Eye (tissue), 1 donor: Measurements from ENCODE around the gene GP2.

Experiments used
- DNase-seq: peaks from one replicate; pipeline ENCODE4 v3.0.0-alpha.2; 2015

The GP2 gene

DNA sequence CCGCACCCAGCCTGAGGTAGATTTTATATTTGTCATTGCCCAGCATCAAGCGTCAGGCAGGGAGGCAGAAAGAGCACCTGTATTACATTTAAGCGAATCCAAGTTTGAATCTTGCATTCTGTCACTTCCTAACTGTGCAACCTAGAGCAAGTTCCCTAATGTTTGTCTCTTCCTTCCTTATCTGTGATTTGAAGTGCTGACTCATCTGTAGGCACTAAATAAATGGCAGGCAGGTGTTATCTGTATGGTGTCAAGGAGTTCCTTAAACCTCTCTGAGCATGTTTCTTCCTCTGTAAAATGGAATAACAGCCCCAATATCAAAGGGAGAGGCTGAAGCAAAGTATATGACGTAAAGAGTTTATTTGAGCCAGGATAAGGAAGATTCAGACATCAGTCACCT lies 24.3 kb downstream of the GP2 start:
- no peak for DNase-seq

DNA sequence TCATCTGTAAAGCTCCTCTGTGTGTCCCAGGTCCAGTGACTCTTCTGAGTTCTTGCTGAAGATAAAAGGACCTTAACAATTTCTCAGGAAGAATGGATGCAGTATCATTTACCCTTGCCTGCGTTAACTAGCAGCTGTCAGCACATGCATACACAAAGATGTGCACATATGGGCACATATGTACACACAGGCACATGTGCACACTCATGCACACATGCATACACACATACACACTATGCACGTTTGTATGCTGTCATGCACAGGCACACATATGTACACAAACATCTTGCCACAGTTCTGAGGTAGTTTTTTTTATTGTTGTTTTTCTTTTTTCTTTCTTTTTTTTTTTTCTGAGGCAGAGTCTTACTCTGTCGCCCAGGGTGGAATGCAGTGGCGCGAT lies 24.9 kb downstream of the GP2 start:
- DNase-seq = no peak

DNA sequence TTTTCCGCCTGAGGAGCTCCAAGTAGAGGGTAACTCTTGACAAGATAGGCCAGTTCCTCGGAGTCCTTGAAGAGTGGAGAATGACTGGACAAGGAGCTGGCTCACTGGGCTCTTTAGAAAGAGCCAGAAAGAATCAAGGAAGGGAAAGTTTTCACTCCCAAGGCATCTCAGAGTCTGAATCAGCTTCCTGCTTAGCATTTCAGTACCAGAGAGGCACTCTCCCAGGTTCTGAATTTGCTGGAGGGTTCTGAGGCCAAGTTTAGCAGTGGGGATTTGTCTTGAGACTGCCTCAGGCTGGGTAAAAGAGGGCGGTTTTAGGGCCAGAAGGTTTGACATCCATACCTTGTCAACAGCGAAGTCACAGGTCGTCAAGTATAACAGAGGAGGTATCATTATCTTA lies 25.5 kb downstream of the GP2 start:
- no peak for DNase-seq

DNA sequence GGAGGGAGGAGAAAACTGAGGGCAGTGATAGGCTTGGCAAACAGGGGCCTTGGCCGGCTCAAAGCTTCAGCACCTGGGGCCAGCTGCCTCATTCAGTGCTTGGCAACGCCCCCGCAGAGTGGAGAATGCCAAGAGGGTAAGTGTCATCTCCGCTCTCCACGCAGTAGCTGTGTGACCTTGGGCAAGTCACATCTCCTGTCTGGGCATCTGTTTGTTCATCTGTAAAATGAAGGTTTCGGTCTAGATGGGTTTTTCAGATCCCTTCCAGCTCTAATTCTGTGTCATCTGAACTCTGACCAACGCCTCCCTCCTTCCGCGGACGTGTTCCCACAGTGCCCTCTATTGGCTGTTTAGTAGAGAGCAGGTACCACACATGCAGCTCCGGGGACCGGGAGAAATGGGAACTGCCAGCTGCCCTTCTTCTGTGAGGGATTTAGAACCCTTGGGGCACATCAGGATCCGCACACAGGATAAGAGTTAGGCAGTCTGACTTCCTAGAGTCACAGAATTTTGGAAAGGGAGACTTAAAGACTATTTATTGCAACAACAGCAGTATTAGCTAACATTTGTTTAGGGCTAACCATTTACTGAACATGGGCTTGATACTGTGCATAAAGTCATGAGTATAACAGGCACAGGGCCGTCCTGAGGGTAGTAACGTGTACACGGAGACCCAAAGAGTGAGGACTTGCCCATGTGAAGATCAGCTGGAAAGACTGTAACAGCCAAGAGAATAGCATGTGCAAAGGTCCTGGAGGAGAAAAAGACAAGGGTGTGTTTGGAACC lies 26.8 kb downstream of the GP2 start:
- peak; percentile 90 for DNase-seq

DNA sequence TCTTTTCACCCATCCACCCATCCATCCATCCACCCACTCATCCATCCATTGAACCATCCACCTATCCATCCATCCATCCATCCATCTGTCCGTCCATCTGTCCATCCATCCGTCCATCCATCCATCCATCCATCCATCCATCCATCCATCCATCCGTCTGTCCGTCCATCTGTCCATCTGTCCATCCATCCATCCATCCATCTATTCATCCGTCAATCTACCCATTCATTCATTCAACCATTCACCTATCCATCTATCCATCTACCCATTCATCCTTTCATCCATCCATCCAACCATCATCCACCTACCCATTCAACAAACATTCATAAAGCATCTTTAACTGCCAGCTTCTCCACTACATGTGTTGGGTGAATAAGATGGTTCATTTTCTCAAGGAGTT lies 28.9 kb downstream of the GP2 start:
- no peak for DNase-seq

DNA sequence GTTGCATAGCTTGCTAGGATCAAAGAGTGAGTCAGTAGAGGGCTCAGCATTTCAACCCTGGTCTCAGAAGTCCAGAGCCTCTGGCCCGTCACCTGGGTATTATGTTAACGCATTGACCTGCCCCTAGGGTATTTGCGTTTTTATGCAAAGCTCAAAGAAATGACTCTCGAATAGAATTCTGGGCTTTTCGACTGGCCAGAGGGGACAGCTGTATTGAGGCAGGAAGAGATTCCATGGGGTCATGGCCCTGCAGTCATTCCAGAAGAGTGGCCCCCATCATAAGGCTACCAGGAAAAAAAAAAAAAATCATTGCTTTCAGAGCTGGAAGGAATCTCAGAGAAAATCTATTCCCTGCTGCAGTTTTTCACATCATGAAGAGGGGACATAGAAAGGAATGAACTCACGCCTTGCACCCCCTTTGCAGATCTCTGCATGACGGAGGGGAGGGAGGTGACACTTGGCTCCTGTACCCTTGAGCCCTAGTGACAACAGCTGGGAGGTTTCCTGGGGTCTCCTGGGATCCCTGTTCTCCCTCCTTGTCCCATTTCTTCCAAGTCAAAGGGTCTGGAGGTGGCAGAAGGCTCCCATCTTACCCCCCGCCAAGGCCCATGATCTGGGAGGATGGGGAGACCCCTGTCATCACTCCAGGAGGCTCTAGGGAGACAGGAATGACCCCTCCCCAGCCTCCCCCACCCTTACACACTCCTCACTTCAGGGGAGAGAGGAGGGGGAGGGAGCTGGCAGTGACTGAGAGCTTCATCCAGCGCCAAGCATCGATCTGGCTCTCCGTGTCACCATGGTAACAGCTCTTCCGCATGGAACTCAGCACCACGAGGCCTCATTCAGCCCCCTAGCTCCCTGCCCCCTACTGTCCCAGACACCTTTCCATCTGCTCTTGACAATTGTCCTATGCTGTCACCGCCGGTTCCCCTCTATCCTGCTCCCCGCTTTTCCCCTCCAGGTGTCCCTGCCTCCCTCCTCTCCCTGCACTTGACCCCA lies 35.8 kb downstream of the GP2 start:
- DNase-seq = peak; percentile 88

DNA sequence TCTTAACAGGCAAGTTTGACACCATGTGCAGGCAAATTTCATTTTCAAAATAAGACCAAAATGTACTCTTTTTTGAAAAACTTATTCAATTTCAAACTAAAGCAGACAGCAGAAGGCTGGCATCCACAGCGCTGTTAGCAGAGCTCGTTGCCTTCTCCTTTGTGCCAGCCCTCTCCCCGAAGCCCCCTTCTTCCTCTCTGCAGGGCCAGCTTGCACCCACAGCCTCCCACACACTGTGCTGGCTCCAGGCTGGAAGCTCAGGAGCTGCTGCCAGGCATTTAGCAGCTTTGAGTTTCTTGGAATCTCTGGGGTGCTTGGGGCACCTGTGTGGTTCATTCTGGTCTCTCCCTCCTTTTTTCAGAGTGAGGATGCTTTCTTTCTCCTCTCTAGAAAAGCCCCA lies 37.7 kb downstream of the GP2 start:
- no peak for DNase-seq

DNA sequence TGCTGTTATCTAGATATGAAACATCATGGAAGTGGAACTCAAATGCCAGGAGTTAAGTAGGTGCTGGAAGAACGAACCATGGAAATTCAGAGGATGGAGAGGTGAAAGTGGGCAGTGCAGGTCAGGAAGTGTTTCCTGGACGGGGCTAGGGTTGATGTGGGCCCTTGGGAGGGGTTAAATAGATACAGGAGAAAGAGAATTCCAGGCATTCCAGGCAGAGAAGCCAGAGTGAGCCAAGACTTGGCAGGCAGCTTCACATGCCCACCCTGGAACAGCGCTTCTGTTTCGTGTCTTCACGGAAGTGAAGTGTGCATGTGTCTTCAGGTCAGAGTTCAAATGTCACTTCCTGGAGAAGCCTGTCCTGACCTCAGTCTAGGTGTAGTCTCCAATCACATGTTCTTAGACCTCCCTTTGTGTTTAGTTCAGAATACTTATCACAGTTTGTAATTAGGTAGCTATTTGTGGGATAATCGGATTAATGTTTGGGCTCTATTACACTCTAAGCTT lies 41.3 kb downstream of the GP2 start:
- no peak for DNase-seq

DNA sequence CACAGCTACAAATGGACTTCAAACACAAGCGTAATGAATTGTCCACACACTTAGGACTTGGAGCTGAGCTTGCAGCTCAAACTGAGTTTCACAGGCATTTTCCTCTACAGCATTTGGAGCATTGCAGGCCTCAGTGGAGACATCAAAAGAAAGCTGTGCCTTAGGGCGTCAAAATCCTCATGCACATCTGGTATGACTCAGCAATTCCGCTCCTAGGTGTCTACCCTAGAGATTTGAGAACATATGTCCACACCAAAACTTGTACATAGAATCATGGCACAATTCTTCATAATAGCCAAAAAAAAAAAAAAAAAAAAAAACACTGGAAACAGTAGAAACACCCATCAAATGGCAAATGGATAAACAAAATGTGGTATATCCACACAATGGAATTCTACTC lies 47.1 kb downstream of the GP2 start:
- no peak for DNase-seq

DNA sequence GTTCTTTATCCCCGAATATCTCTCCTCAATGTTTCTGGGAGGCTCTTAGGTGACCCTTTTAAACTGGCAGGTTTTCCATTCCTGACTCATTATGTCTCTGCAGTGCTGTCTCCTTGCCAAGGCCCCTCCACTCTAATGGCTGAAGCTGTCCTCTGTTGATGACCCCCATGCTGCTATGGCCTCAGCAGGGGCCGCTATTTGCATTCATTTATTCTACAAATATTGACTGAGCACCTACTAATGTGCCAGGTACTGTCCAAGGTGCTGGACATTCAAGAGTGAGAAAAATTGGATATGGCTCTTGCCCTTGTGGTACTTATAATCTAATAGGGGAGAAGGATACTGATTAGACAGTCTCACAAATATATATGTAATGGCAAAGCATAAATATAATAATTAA lies 55.4 kb downstream of the GP2 start:
- DNase-seq = no peak

DNA sequence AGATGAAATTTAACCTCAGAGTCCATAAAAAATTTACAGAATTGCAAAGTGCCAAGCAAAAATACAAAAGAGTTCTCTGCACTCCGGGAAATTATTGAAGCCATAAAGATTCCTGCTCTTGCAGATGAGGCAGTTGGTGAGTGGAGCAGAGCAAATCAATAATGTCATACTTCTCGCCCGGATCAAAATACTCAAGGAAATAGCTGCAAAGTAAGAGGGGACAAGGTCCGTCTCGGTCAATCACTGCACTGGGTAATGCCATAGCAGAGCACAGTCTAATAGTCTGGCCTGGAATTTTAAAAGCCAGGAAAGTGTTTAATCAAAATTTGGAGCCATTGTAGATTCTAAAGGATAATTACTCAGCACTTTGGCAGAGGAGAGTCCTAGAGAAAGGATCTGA lies 58.9 kb downstream of the GP2 start:
- no peak for DNase-seq

DNA sequence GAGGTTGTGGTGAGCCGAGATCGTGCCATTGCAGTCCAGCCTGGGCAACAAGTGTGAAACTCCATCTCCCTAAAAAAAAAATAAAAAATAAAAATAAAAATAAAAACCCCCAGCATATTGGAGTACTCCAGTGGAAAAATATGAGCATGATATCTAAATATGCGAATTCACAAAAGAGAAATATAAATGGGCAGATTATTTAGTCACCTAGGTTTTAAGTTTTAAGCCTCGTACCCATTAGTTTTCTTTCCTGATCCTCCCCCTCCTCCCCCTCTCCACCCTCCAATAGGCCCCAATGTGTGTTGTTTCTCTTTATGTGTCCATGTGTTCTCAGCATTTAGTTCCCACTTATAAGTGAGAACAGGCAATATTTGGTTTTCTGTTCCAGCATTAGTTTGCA lies 62.3 kb downstream of the GP2 start:
- DNase-seq = no peak

DNA sequence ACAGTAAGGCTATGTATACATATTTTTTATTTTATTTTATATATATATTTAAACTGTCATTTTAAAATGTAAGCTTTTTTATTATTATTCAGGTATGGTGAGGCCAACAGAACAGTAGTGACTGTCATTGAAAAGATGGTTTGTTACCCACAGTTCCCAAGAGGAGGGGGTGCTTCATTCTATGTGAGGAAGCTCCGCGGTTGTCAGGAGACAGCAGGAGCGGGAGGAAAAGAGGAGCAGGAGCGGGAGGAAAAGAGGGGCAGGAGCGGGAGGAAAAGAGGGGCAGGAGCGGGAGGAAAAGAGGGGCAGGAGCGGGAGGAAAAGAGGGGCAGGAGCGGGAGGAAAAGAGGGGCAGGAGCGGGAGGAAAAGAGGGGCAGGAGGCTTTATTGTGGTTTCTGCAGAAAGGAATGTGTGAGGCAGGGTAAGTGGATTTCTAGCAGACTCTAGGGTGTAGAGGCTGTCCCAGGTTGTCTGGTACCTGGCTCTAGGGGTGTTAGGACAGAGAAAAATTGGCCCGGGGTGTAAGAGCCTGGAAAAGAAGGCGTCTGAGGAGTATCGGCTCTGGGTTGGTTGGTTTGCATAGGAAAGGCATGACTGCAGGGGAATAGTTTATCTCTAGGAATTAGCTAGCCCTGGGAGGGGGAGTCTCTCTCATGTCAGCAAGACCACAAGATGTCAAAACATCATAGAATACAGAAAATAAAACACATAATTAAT lies 64.0 kb downstream of the GP2 start:
- no peak for DNase-seq

DNA sequence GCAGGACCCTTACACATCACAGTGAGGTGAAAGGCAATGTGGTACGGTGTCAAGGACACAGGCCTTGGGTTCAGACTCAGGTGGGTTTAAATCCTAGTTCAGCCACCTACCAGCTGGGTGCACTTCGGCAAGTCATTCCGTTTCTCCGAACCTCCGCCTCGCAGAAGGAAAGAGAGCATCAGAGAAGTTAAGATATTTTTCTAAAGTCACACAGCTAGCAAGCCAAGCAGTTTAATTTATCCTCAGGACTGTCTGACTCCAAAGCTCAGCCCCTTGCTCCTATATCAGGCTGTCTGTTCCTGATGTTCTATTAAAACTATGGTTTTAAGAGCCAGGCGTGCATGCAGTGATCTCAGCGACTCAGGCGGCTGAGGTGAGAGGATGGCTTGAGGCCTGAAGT lies 65.1 kb downstream of the GP2 start:
- DNase-seq = no peak

DNA sequence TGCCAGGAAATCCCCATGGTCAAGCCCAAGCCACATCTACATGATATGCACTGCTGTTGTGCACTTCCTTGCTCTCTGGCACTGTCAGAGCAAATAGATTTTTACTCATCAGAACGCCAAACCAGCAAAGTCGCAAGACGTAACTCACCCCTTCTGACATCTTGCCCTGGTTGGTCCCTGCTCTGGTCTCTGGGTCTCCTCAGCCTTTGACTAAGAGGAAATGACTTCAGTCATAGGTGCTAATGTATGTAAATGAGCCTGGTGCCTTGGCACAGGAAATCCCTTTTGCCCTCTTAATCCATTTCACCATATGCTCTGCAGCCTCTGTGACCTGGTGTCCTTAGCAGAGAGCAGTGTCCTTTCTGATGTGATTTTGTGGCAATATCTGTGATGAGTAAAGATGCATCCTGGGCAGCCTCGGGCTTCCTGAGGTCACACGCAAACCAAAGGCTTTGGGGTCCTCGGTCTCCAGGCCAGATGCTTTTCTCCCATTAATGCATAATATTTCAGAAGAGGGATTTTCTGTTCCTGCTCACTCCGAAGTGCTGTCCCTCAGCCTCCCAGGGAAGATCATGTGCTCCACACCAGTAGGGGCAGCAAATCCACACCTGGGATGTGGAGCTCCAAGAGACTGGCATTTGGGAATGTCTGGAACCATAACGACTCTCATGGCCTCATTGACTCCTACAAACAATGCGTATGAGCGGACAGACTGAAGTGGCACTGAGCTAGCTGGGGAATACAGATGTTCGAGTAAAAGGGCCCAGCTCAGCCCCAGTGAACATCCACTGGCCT lies 66.9 kb downstream of the GP2 start:
- no peak for DNase-seq
